Retinal pigment epithelial cell (primary cell): ENCODE data around the gene SLC2A3.
"Not testable (repeated sequence)": the region's sequence is repeated elsewhere in the genome, so short reads cannot be mapped to it uniquely, and the experiment has no call there.

Experiments used
- DNase-seq: peaks from one replicate; pipeline ENCODE4 v3.0.0-alpha.2; 2010; ENCODE audit warnings: low read depth
- H3K4me3 ChIP-seq: 2 replicates; pipeline ENCODE4 v1.5.1; 2011; ENCODE audit warnings: mild to moderate bottlenecking, low read length, control low read depth, moderate library complexity
- CTCF ChIP-seq: conservative IDR thresholded peaks from 2 replicates; pipeline ENCODE4 v1.5.1; 2011; ENCODE audit warnings: low read depth, low read length, control low read depth, inconsistent platforms

Gene SLC2A3

GRCh38 chr12:7907009-7907408 is 29.0 kb downstream of the SLC2A3 start:
- TF ChIP-seq CTCF, result peak; percentile 46
- no peak overlapping the region for H3K4me3 ChIP-seq
- no peak for DNase-seq

- H3K4me3 ChIP-seq, DNase-seq: not testable (repeated sequence)
These were observed 29.7 kb downstream of the SLC2A3 start for GRCh38 chr12:7906303-7906702.

- DNase-seq, H3K4me3 ChIP-seq: not testable (repeated sequence)
These were observed 30.3 kb downstream of the SLC2A3 start for GRCh38 chr12:7905600-7906125.

- no peak for TF ChIP-seq CTCF
- peak; percentile 92 for DNase-seq
- H3K4me3 ChIP-seq, result no peak overlapping the region
These were observed 30.9 kb downstream of the SLC2A3 start for GRCh38 chr12:7905071-7905470.

GRCh38 chr12:7902416-7902815 is 33.6 kb downstream of the SLC2A3 start:
- not testable (repeated sequence) for DNase-seq, H3K4me3 ChIP-seq

GRCh38 chr12:7899755-7900154 is 36.2 kb downstream of the SLC2A3 start:
- no peak for DNase-seq
- H3K4me3 ChIP-seq, result no peak overlapping the region
- no peak for TF ChIP-seq CTCF

- not testable (repeated sequence) for DNase-seq, H3K4me3 ChIP-seq
These were observed 39.3 kb downstream of the SLC2A3 start for GRCh38 chr12:7896726-7897125.

GRCh38 chr12:7892186-7892980 is 43.6 kb downstream of the SLC2A3 start:
- TF ChIP-seq CTCF, result no peak
- DNase-seq, result no peak
- H3K4me3 ChIP-seq, result no peak overlapping the region

- no peak for DNase-seq
- H3K4me3 ChIP-seq, result no peak overlapping the region
- TF ChIP-seq CTCF, result no peak
These were observed 51.3 kb downstream of the SLC2A3 start for GRCh38 chr12:7884689-7885088.

- H3K4me3 ChIP-seq, DNase-seq: not testable (repeated sequence)
These were observed 54.3 kb downstream of the SLC2A3 start for GRCh38 chr12:7881736-7882120.

GRCh38 chr12:7880952-7881735 is 54.8 kb downstream of the SLC2A3 start:
- H3K4me3 ChIP-seq, DNase-seq: not testable (repeated sequence)
